HG02798 (cell line): ENCODE results near the gene PIGU.

Source experiments
- ATAC-seq: cut with Tn5 transposase; IDR thresholded peaks from one replicate; pipeline ENCODE4 v1.9.1; 2021; ENCODE audit warnings: mild to moderate bottlenecking; ENCODE audit not compliant: unreplicated experiment, poor library complexity

The PIGU gene

GRCh38 chr20:34540596-34541263, 136.2 kb downstream of the PIGU start:
- ATAC-seq: no peak

- no peak for ATAC-seq
Observed at GRCh38 chr20:34539756-34540155, 137.1 kb downstream of the PIGU start.

GRCh38 chr20:34538671-34539123, 138.2 kb downstream of the PIGU start:
- ATAC-seq: no peak

GRCh38 chr20:34537651-34538050, 139.2 kb downstream of the PIGU start:
- no peak for ATAC-seq

- ATAC-seq: no peak
Observed at GRCh38 chr20:34536798-34537394, 140.0 kb downstream of the PIGU start.

- no peak for ATAC-seq
Observed at GRCh38 chr20:34535857-34536256, 141.0 kb downstream of the PIGU start.

- ATAC-seq: no peak
Observed at GRCh38 chr20:34535301-34535840, 141.5 kb downstream of the PIGU start.

- ATAC-seq: no peak
Observed at GRCh38 chr20:34534391-34535165, 142.3 kb downstream of the PIGU start.

GRCh38 chr20:34532756-34533155, 144.1 kb downstream of the PIGU start:
- no peak for ATAC-seq

- ATAC-seq: no peak
Observed at GRCh38 chr20:34532320-34532719, 144.6 kb downstream of the PIGU start.

GRCh38 chr20:34531608-34532265, 145.2 kb downstream of the PIGU start:
- ATAC-seq: no peak

GRCh38 chr20:34530342-34530741, 146.6 kb downstream of the PIGU start:
- no peak for ATAC-seq

GRCh38 chr20:34529742-34530141, 147.2 kb downstream of the PIGU start:
- no peak for ATAC-seq

GRCh38 chr20:34528921-34529297, 148.0 kb downstream of the PIGU start:
- no peak for ATAC-seq

- no peak for ATAC-seq
Observed at GRCh38 chr20:34527016-34527415, 149.9 kb downstream of the PIGU start.

- ATAC-seq: no peak
Observed at GRCh38 chr20:34526466-34526865, 150.4 kb downstream of the PIGU start.

- ATAC-seq: no peak
Observed at GRCh38 chr20:34525709-34526416, 151.0 kb downstream of the PIGU start.

GRCh38 chr20:34525342-34525708, 151.6 kb downstream of the PIGU start:
- no peak for ATAC-seq

- no peak for ATAC-seq
Observed at GRCh38 chr20:34524426-34524825, 152.5 kb downstream of the PIGU start.
